ENCODE data around the gene MTUS2. TPM values are rescaled to one million over a fixed set of nuclear protein-coding genes. Genes with fewer than 3 reads are reported as not detected.

Gene MTUS2
- total and polyA plus RNA-seq, 8 donors: 0.12 to 28.1 (median 3.5) TPM; not detected in 1

- intact Hi-C loops (cut with DNase I; ENCODE audit: low total_unique reads): no loop called here
- Histone ChIP-seq H3K4me1 (no peaks in the 10 kb centered on the region), H3K27ac (no peak overlapping the region), H3K4me3 (no peak overlapping the region), H3K9me3 (peaks cover 0 to 11% (median 2%) of the 10 kb centered on the region in 4 donors), H3K27me3 (peaks cover 0 to 3% (median 0%) of the 10 kb centered on the region in 3 donors), H3K36me3 (no peaks in the 10 kb centered on the region)
- TF ChIP-seq POLR2AphosphoS5 (IDR thresholded peaks at IDR 0.05) (no peak), EP300 (IDR thresholded peaks at IDR 0.05) (no peak), CTCF (IDR thresholded peaks at IDR 0.05) (no peak), POLR2A (IDR thresholded peaks at IDR 0.05) (no peak)
- WGBS, 5 donors: 29 to 48% (median 43%) methylated on average over 5 of the region's 5 CpGs
- no peak for DNase-seq
These were observed 497.7 kb downstream of the MTUS2 start for GRCh38 chr13:29317828-29318227.

- peaks cover 0 to 11% (median 2%) of the 10 kb centered on the region in 4 donors for H3K9me3 ChIP-seq
- intact Hi-C loops (cut with DNase I; ENCODE audit: low total_unique reads): no loop called here
- no peak overlapping the region for H3K27ac ChIP-seq
- no peaks in the 10 kb centered on the region for H3K4me1 ChIP-seq
- no peak for DNase-seq
- peaks cover 0 to 3% (median 0%) of the 10 kb centered on the region in 3 donors for H3K27me3 ChIP-seq
- TF ChIP-seq CTCF (IDR thresholded peaks at IDR 0.05) (no peak), POLR2AphosphoS5 (IDR thresholded peaks at IDR 0.05) (no peak), POLR2A (IDR thresholded peaks at IDR 0.05) (no peak), EP300 (IDR thresholded peaks at IDR 0.05) (no peak)
- no peak overlapping the region for H3K4me3 ChIP-seq
- WGBS, 5 donors: 32 to 41% (median 38%) methylated on average over 6 of the region's 6 CpGs
- H3K36me3 ChIP-seq: no peaks in the 10 kb centered on the region
These were observed 498.6 kb downstream of the MTUS2 start for GRCh38 chr13:29318741-29319140.

GRCh38 chr13:29319451-29319850, 499.3 kb downstream of the MTUS2 start:
- 80 to 84% (median 81%) methylated on average over 9 of the region's 9 CpGs for WGBS, 5 donors
- no peak overlapping the region for H3K4me3 ChIP-seq
- TF ChIP-seq EP300 (IDR thresholded peaks at IDR 0.05) (no peak), POLR2A (IDR thresholded peaks at IDR 0.05) (no peak), CTCF (IDR thresholded peaks at IDR 0.05) (no peak), POLR2AphosphoS5 (IDR thresholded peaks at IDR 0.05) (no peak)
- H3K27ac ChIP-seq: no peak overlapping the region
- DNase-seq: no peak
- no peaks in the 10 kb centered on the region for H3K4me1 ChIP-seq
- H3K9me3 ChIP-seq: peaks cover 0 to 11% (median 2%) of the 10 kb centered on the region in 4 donors
- peaks cover 0 to 3% (median 0%) of the 10 kb centered on the region in 3 donors for H3K27me3 ChIP-seq
- no peaks in the 10 kb centered on the region for H3K36me3 ChIP-seq
- intact Hi-C loops (cut with DNase I; ENCODE audit: low total_unique reads): no loop called here

GRCh38 chr13:29323954-29324353, 503.8 kb downstream of the MTUS2 start:
- H3K36me3 ChIP-seq: no peaks in the 10 kb centered on the region
- intact Hi-C loops (cut with DNase I; ENCODE audit: low total_unique reads): no loop called here
- peaks cover 0 to 3% (median 0%) of the 10 kb centered on the region in 3 donors for H3K27me3 ChIP-seq
- peaks cover 0 to 11% (median 2%) of the 10 kb centered on the region in 4 donors for H3K9me3 ChIP-seq
- TF ChIP-seq CTCF (IDR thresholded peaks at IDR 0.05) (no peak), POLR2A (IDR thresholded peaks at IDR 0.05) (no peak), EP300 (IDR thresholded peaks at IDR 0.05) (no peak), POLR2AphosphoS5 (IDR thresholded peaks at IDR 0.05) (no peak)
- no peak overlapping the region for H3K27ac ChIP-seq
- no peaks in the 10 kb centered on the region for H3K4me1 ChIP-seq
- no peak overlapping the region for H3K4me3 ChIP-seq
- 57 to 78% (median 68%) methylated on average over 8 to 9 of the region's 9 CpGs for WGBS, 5 donors
- no peak for DNase-seq

Measured in stomach (tissue), 9 donors.